Measurements from ENCODE around the gene CDA.

The CDA gene

DNA sequence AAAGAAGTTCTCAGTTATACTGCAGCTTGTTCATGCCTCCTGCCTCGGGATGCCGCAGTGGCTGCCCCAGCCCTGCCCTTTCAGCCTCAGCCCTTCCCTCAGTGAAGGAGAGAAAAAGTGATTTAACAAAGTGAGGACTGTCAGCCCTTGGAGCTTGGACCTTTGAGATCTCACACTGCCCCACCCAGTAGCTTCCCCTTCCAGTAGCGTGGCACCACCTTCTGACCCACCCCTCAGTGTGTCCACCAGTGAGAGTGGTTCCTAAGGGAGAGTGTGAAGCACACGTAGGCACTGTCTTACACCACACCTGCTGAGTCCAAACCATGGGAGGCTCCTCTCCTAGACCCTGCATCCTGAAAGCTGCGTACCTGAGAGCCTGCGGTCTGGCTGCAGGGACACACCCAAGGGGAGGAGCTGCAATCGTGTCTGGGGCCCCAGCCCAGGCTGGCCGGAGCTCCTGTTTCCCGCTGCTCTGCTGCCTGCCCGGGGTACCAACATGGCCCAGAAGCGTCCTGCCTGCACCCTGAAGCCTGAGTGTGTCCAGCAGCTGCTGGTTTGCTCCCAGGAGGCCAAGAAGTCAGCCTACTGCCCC, at the start of gene CDA:
CDA (plus strand) TSS at position 464 of the 592 bp plus-strand sequence; CDS start at position 497, 33 bp downstream.
- no peak within 1 kb of the TSS for H3K9ac ChIP-seq (ENCODE audit: low read length)

DNA sequence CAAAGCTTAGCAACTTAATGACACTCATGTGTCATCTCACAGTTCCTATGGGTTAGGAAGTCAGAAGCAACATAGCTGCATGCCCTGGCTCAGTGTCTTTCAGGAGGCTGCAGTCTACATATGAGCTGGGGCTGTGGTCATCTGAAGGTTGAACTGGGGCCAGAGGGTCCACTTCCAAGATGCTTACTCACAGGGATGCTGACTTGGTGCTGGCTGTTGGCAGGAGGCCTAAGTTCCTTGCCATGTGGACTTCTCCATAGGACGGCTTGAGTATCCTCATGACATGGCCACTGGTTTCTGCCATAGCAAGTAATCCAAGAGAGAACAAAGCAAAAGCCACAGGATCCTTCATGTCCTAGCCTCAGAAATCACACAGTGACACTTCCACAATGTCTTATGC, 48.6 kb upstream of the CDA start:
- H3K9me3 ChIP-seq (ENCODE audit: control insufficient read depth, low read length), result no peaks in the 10 kb centered on the region
- H3K9ac ChIP-seq (ENCODE audit: low read length), result no peak overlapping the region
- H3K4me3 ChIP-seq (ENCODE audit: low read length), result no peak overlapping the region
- peaks cover 15% of the 10 kb centered on the region for H3K27me3 ChIP-seq (ENCODE audit: control insufficient read depth, insufficient read depth, low read length)
- no peaks in the 10 kb centered on the region for H3K4me1 ChIP-seq (ENCODE audit: control insufficient read depth, insufficient read depth, low read length)
- no peaks in the 10 kb centered on the region for H3K36me3 ChIP-seq (ENCODE audit: control insufficient read depth, insufficient read depth, low read length)

More for the DNA sequence above, at the start of gene CDA:
- Histone ChIP-seq H3K36me3 (ENCODE audit: control insufficient read depth, insufficient read depth, low read length) (no peaks in the 10 kb centered on the region), H3K9me3 (ENCODE audit: control insufficient read depth, low read length) (no peaks in the 10 kb centered on the region), H3K4me3 (ENCODE audit: low read length) (no peak within 1 kb of the TSS), H3K4me1 (ENCODE audit: control insufficient read depth, insufficient read depth, low read length) (peaks cover 11% of the 10 kb centered on the region), H3K27me3 (ENCODE audit: control insufficient read depth, insufficient read depth, low read length) (peaks cover 45% of the 10 kb centered on the region)

DNA sequence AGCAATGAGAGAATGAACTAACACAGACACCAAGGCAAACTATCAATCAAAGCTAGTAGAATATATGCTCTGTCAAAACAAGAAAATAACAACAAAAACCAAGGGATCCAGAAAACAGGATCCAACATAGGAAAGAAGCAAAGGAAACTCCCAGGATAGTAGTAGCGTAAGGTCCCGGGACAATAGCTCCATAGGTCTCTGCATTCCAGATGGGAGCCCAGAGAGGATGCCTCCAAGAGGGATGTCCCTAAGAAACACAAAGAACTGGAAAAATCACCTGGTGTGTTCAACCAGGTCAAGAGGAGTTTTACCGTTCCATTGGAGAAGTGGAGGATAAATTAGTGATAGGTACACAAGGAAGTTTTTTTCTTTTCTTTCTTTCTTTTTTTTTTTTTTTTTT, 42.3 kb upstream of the CDA start:
- Histone ChIP-seq H3K9me3 (ENCODE audit: control insufficient read depth, low read length) (no peaks in the 10 kb centered on the region), H3K27me3 (ENCODE audit: control insufficient read depth, insufficient read depth, low read length) (peaks cover 12% of the 10 kb centered on the region), H3K36me3 (ENCODE audit: control insufficient read depth, insufficient read depth, low read length) (no peaks in the 10 kb centered on the region), H3K9ac (ENCODE audit: low read length) (no peak overlapping the region), H3K4me1 (ENCODE audit: control insufficient read depth, insufficient read depth, low read length) (no peaks in the 10 kb centered on the region), H3K4me3 (ENCODE audit: low read length) (no peak overlapping the region)

DNA sequence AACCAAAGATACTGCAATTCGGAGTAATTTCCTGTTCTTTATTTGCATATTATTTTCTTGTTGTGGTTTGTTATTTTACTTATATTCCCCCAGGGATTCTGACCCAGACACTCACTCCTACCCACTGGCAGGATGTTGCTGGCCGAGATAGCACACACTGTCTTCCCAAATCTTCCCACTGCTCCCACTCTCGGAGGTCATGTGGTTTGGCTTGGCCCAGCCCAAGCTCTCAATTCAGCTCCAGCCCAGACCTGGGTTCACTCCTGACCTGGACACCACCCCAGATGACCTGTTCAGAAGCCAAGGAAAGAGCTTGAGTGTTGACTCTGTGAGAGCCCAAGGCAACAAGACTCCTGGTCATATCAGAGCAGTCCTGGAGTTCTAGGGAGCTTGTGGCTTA, 37.7 kb upstream of the CDA start:
- Histone ChIP-seq H3K4me1 (ENCODE audit: control insufficient read depth, insufficient read depth, low read length) (no peaks in the 10 kb centered on the region), H3K36me3 (ENCODE audit: control insufficient read depth, insufficient read depth, low read length) (no peaks in the 10 kb centered on the region), H3K9me3 (ENCODE audit: control insufficient read depth, low read length) (no peaks in the 10 kb centered on the region), H3K9ac (ENCODE audit: low read length) (no peak overlapping the region), H3K27me3 (ENCODE audit: control insufficient read depth, insufficient read depth, low read length) (peaks cover 54% of the 10 kb centered on the region), H3K4me3 (ENCODE audit: low read length) (no peak overlapping the region)

DNA sequence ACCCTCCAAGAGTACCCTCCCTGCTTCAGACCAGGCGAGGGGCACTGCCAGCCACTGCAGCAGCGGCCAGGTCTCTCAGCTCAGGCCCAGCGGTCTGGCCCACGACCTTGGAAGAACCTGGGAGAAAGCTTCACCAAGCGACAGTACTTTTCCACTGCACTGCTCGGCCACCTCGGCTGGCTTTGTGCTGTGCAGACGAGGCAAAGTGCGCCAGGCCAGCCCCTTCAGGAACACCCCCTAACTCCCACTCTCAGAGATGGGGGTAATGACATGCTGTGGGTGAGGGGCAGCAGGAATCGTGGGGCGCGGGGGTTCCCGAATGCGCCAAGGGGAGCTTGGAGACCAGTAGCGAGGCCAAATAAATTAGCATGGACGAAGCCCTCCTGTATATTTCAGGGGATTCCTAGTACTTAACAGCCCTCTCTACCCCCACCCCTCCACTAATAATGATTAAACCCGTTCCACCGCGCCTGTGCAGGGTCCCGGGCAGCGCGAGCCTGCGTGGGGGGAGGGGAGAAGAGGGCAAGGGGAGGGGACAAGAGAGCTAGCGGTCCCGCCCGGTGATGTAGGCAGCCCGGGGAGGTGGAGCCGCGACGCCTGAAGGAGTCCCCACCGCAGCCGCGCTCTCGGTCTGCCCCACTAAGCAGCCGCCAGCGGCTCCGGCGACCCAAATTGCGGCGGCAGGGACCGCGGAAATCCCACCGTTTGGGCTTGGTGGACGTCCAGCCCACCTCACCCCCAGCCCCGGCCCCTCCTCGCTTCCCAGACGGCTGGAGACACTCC, 36.8 kb upstream of the CDA start, which contains the start of gene FAM43B:
FAM43B (plus strand) TSS at position 629 of the 783 bp plus-strand sequence. CDS start 401 bp downstream, outside the sequence.
- no peak within 1 kb of the TSS for H3K4me3 ChIP-seq (ENCODE audit: low read length)
- H3K9me3 ChIP-seq (ENCODE audit: control insufficient read depth, low read length), result no peaks in the 10 kb centered on the region
- peaks cover 54% of the 10 kb centered on the region for H3K27me3 ChIP-seq (ENCODE audit: control insufficient read depth, insufficient read depth, low read length)
- no peaks in the 10 kb centered on the region for H3K36me3 ChIP-seq (ENCODE audit: control insufficient read depth, insufficient read depth, low read length)
- no peak within 1 kb of the TSS for H3K9ac ChIP-seq (ENCODE audit: low read length)
- no peaks in the 10 kb centered on the region for H3K4me1 ChIP-seq (ENCODE audit: control insufficient read depth, insufficient read depth, low read length)

DNA sequence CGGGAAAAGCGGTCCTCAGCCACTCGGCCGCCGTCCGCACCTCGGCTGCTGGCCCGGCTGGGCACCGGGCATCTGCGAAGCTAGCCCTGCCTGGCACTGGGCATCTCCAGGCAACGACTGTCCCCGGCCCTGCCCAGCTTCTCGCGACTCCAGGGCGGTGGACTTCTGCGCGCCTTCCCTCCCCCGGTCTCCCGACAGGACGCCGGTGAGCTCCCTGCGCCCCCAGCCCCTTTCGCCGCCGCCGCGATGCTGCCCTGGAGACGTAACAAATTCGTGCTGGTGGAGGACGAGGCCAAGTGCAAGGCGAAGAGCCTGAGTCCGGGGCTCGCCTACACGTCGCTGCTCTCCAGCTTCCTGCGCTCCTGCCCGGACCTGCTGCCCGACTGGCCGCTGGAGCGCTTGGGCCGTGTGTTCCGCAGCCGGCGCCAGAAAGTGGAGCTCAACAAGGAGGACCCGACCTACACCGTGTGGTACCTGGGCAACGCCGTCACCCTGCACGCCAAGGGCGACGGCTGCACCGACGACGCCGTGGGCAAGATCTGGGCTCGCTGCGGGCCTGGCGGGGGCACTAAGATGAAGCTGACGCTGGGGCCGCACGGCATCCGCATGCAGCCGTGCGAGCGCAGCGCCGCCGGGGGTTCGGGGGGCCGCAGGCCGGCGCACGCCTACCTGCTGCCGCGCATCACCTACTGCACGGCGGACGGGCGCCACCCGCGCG, 36.0 kb upstream of the CDA start:
- no peaks in the 10 kb centered on the region for H3K9me3 ChIP-seq (ENCODE audit: control insufficient read depth, low read length)
- H3K4me3 ChIP-seq (ENCODE audit: low read length), result no peak overlapping the region
- H3K9ac ChIP-seq (ENCODE audit: low read length), result no peak overlapping the region
- no peaks in the 10 kb centered on the region for H3K36me3 ChIP-seq (ENCODE audit: control insufficient read depth, insufficient read depth, low read length)
- peaks cover 54% of the 10 kb centered on the region for H3K27me3 ChIP-seq (ENCODE audit: control insufficient read depth, insufficient read depth, low read length)
- no peaks in the 10 kb centered on the region for H3K4me1 ChIP-seq (ENCODE audit: control insufficient read depth, insufficient read depth, low read length)

DNA sequence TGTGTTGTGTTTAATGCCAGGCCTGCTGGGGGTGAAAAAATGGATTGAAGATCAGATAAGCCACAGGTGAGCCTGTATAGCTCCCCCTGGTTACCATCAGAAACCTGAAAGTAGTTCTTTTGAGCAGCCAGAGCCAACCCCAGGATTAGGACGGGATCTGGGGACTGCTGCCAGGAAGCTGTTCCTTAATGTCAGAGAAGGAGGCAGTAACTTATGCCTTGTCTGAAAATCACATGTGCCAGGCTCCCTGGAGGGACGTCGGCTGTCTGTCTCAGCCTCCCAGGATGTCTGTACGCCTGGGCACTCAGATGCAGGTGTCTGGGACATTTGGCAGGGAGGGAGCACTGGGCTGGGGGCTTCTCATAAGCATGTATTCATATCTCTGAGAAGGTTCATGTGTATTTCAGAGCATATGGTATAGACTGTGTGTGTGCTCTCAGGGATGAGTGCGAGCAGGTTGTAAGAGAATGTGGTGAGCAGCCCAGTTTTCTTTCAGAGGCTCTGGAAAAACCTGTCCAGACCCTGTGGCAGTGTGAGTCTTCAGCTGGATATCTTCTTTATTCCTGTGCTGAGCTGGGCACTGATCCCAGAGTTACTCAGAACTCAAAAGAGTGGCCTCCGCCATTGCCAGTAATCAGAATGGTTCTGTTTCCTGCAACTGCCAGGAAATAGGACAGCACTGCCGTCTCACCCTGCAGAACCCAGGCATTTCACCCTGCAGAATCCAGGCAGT, 33.7 kb upstream of the CDA start:
- Histone ChIP-seq H3K4me3 (ENCODE audit: low read length) (no peak overlapping the region), H3K36me3 (ENCODE audit: control insufficient read depth, insufficient read depth, low read length) (no peaks in the 10 kb centered on the region), H3K27me3 (ENCODE audit: control insufficient read depth, insufficient read depth, low read length) (peaks cover 51% of the 10 kb centered on the region), H3K4me1 (ENCODE audit: control insufficient read depth, insufficient read depth, low read length) (no peaks in the 10 kb centered on the region), H3K9ac (ENCODE audit: low read length) (no peak overlapping the region), H3K9me3 (ENCODE audit: control insufficient read depth, low read length) (no peaks in the 10 kb centered on the region)

DNA sequence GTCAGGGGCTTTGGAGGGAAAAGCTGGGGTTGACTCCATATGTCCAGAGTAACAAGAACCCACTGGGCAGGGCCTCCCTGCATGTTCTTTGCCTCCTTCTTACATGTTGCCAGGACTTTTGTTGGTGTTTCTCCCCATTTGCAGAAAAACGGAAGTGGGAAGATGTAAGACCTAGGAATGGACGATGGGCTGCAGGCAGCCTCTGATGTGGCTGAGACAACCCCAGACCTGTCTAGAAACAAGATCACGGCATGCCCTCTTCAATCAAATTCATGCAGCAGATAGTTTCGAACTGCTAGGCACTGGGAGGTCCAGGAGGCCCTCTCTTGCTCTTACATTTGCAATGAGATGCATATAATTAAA, 33.2 kb upstream of the CDA start:
- Histone ChIP-seq H3K27me3 (ENCODE audit: control insufficient read depth, insufficient read depth, low read length) (peaks cover 51% of the 10 kb centered on the region), H3K4me1 (ENCODE audit: control insufficient read depth, insufficient read depth, low read length) (no peaks in the 10 kb centered on the region), H3K4me3 (ENCODE audit: low read length) (no peak overlapping the region), H3K36me3 (ENCODE audit: control insufficient read depth, insufficient read depth, low read length) (no peaks in the 10 kb centered on the region), H3K9ac (ENCODE audit: low read length) (no peak overlapping the region), H3K9me3 (ENCODE audit: control insufficient read depth, low read length) (no peaks in the 10 kb centered on the region)

DNA sequence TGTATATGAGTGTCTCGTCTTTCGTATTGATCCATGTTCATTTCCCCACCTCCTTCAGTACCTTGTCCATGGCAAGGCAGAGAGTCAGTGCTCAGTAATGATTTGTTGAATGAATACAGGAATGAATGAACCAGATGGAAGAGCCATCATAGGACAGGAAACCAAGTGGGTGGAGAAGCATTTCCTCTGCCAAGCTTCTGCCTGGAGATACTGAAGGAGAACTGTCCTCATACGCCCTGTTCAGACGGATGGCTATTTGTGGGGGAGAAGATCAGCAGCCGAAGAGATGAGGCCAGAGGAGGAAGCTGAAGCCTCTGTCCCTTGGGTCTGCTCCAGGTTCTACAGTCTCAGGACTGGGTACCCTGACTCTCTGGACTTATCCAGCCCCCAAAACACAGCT, 30.7 kb upstream of the CDA start:
- no peak overlapping the region for H3K4me3 ChIP-seq (ENCODE audit: low read length)
- no peaks in the 10 kb centered on the region for H3K36me3 ChIP-seq (ENCODE audit: control insufficient read depth, insufficient read depth, low read length)
- H3K4me1 ChIP-seq (ENCODE audit: control insufficient read depth, insufficient read depth, low read length), result no peaks in the 10 kb centered on the region
- peaks cover 37% of the 10 kb centered on the region for H3K27me3 ChIP-seq (ENCODE audit: control insufficient read depth, insufficient read depth, low read length)
- H3K9ac ChIP-seq (ENCODE audit: low read length), result no peak overlapping the region
- no peaks in the 10 kb centered on the region for H3K9me3 ChIP-seq (ENCODE audit: control insufficient read depth, low read length)

DNA sequence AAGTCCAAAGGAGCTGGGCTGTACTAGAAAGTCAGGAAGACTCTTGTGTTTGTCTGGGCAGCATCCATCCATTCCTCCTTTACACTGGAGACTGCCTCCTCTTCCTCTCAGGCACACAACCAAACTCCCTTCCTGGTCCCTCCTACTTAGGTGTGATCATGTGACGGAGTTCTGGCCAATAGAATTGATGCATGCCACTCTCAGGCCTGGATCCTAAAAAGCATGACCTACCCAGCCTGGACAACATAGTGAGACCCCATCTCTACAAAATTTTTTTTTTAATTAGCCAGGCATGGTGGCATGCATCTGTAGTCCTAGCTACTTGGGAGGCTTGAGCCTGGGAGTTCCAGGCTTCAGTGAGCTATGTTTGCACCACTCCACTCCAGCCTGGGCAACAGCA, 27.9 kb upstream of the CDA start:
- Histone ChIP-seq H3K36me3 (ENCODE audit: control insufficient read depth, insufficient read depth, low read length) (no peaks in the 10 kb centered on the region), H3K9ac (ENCODE audit: low read length) (no peak overlapping the region), H3K4me3 (ENCODE audit: low read length) (no peak overlapping the region), H3K27me3 (ENCODE audit: control insufficient read depth, insufficient read depth, low read length) (peaks cover 15% of the 10 kb centered on the region), H3K4me1 (ENCODE audit: control insufficient read depth, insufficient read depth, low read length) (no peaks in the 10 kb centered on the region), H3K9me3 (ENCODE audit: control insufficient read depth, low read length) (no peaks in the 10 kb centered on the region)

DNA sequence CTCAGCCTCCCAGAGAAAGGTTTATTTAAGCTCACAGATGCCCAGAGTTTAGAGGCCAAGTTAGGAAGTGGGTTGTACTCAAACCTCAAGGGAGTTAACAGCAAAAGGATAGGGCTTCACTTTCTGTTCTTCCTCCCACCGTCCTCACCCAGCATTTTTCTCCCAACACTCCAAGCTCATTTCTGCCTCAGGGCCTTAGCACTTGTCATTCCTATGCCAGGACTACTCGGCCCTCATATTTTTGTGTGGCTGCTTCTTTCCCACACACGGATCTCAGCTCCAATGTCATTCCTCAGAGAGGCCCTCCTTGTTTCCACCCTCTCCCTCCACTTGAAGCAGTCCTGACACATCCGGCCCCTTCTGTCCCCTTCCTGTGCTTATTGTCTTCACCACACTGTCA, 23.7 kb upstream of the CDA start:
- no peaks in the 10 kb centered on the region for H3K9me3 ChIP-seq (ENCODE audit: control insufficient read depth, low read length)
- no peaks in the 10 kb centered on the region for H3K4me1 ChIP-seq (ENCODE audit: control insufficient read depth, insufficient read depth, low read length)
- H3K9ac ChIP-seq (ENCODE audit: low read length), result no peak overlapping the region
- no peak overlapping the region for H3K4me3 ChIP-seq (ENCODE audit: low read length)
- no peaks in the 10 kb centered on the region for H3K36me3 ChIP-seq (ENCODE audit: control insufficient read depth, insufficient read depth, low read length)
- H3K27me3 ChIP-seq (ENCODE audit: control insufficient read depth, insufficient read depth, low read length), result peaks cover 12% of the 10 kb centered on the region
